T1000 (cell line): ENCODE results near the gene AKIRIN2.
"Not testable (repeated sequence)": the region's sequence is repeated elsewhere in the genome, so short reads cannot be mapped to it uniquely, and the experiment has no call there.

Experiments
- DNase-seq: peaks from one replicate; lab custom pipeline; 2025; ENCODE audit warnings: mixed read lengths; lab: John Stamatoyannopoulos, UW

The AKIRIN2 gene

DNA sequence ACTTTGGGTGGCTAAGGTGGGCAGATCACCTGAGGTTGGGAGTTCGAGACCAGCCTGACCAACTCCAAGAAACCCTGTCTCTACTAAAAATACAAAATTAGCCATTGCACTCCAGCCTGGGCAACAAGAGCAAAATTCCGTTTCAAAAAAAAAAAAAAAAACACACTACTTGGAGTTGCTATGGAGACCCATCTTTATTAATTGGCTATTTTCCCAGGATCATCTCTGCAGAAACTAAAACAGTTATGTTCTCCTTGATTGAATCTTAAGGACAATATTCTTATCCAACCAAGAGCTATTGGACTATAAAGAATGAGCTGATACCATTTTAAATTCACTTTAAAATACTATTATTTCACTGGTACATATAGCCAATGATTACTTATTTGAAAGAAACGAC lies 14.7 kb downstream of the AKIRIN2 start:
- no peak for DNase-seq

DNA sequence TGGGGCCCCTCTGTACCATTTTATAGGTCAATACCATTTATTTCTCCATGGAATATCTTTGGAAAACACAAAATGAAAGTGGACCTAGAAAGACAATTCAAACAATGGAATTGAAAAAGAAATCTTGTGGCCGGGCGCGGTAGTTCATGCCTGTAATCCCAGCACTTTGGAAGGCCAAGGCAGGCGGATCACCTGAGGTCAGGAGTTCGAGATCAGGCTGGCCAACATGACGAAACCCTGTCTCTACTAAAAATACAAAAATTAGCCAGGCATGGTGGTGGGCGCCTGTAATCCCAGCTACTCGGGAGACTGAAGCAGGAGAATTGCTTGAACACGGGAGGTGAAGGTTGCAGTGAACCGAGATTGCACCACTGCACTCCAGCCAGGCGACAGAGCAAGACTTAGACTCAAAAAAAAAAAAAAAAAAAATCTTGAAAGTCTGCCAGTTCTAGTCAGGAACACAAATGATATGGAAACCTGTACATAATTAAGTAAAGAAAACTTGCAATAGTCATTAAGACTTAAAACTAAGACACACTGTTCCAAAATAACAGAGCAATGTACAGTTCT lies 15.3 kb downstream of the AKIRIN2 start:
- not testable (repeated sequence) for DNase-seq

DNA sequence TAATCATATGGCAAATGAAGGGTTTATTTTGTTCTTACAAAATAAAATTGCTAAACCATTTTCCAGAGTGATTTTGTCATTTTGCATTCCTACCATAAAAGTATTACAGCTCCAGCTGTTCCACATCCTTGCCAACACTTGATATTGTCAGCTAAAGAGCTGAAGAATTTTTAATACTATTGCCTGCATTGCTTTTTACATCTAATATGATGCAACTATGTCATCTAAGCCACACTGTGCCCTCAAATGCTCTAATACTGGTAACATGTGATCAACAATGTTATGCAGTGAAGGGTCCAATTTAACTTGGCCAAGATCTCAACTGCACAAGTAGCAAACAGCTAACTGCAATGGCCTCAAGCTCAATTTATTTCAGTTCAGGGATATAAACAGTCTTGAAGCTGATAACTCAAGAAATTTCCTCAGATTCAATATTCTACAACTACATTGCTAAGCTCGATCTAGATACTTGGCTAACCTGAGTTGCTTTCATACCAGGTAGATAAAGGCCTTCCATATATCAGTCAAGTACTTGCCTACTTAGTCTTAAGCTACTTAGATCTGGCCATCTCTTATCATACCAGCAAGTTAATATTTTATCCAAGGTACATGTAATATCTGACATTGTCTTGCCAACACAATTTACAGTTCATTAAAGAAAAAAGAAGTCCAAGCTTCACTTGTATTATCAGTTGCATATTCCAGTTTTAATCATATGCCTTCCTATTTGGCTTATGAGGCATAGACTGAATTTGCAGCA lies 17.0 kb downstream of the AKIRIN2 start:
- DNase-seq, result no peak

DNA sequence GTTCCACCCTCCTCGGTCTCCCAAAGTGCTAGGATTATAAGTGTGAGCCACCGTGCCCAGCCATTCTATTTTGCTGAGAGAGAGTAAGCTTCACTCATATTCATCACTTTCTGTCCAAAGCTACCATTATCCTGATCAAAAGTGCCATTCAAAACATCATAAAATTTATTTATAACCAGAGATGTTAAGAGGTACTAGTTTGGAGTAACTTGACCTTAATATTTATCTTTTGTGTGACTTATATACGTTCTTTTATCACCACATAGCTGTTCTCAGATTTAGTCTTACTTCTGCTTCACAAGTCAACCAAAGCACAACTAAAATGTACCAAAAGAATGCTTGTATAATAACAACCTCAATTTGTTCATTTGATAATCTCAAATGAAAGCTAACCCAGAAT lies 18.1 kb downstream of the AKIRIN2 start:
- DNase-seq, result no peak

DNA sequence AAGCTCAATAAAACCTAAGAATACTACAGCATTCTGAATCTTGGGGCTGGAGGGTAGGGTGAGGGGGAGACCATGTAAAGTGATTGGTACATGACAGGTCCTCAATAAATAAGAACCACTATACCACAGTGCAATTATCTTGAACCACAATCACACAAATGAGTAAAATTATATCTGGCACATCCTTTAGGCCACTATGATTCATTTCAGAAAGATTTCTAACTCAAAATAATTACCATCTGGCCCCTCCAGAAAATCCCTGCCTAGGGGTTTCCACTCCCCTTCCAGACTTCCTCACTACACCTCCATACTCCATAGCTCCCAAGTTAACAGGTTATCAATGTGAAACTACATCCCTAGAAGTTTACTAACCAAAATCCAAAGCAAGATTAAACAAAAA lies 19.7 kb downstream of the AKIRIN2 start:
- DNase-seq, result no peak

DNA sequence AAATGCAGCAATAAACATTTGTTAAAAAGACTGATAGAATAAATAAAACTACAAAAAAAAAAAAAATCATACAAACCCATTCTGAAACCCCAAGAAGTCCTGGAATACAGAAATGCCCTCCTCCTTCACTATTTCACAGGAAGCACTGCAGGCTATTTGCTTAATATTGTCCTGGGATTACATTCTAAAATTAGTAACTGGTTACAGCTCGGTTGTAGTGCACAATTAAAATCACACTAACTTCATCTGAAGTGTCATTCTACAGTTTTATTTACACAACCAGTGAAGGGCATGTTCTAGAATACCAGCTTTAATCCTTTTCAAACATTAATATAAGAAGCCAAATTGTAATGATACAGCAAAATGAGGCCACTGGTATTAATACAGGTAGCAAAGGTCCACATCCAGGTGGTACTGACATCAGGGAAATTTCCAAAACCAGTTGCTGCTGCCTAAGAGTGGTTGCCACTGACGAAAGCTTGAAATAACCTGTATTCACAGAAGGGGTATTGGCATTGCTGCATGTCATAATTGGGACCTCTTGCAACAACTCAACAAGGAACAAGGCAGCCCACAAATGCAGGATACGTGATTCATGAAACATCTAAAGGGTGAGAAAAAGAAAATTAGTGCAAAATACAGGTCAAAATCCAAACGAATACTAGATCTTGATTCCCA lies 26.9 kb downstream of the AKIRIN2 start:
- DNase-seq, result no peak

DNA sequence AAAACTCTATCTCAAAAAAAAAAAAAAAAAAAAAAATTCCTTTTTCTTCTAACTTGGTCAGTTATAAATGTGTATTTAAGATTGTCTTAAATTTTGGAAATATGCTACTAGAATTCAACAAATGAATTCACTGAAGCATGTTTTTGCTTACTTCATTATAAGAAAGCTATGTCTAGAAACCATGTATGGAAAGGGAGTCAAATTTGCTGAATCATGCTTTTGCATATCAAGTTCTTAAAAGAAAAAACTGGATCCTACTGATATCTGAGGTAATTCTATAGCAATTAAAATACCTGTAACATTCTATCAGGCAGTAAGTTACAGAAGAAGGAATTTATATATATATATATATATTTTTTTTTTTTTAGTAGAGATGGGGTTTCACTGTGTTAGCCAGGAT lies 27.7 kb downstream of the AKIRIN2 start:
- no peak for DNase-seq

DNA sequence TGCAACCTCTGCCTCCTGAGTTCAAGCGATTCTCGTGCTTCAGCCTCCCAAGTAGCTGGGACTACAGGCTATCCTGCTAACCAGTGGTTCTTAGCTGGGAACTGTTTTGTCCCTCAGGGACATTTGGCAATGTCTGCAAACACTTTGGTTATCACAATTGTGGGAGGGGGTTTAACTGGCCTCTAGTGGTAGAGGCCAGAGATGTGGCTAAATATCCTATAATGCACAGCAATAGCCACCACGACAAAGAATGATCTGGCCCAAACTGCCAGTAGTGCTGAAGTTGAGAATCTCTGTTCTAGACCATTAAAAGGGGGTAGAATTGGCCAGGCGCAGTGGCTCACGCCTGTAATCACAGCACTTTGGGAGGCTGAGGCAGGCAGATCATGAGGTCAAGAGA lies 28.8 kb downstream of the AKIRIN2 start:
- no peak for DNase-seq

DNA sequence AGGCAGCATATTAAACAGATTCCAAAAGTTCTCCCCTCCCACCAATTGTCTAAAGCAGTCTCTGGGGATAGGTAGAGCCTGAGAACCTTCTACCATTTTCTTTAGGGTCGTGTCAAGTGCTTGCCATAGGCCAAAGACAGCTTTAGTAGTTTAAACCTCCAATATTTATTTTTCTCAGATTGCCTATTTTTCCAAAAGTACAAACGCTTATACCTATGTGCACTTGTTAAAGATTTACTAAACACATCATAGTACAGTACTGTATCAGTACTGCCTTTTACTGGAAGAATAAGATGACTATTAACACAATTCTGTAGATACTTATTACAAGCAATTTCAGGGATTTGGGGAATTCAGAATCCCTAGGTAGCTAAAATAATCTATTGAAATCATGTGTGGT lies 29.4 kb downstream of the AKIRIN2 start:
- DNase-seq, result no peak

DNA sequence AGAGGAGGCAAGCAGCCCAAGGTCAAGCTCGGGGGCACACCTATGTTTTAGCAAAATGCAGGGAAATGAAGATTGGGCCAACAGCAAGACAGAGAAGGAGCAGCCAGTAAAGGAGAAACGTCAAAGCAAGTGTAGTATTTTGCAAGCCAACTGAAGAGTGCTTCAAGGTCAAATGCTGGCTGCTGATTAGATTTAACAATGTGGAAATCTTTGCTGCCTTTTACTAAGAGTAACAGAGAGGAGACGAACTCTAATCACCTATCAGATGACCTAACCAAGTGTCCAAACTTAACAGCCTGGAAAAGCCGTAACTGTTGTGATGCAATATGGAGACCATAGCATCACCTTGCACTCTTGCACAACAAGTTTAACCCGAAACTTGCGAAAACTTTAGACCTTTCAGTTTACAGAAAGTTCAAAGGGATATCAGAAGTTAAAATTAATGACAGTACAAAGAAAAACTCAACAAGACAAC lies 30.4 kb downstream of the AKIRIN2 start:
- no peak for DNase-seq

DNA sequence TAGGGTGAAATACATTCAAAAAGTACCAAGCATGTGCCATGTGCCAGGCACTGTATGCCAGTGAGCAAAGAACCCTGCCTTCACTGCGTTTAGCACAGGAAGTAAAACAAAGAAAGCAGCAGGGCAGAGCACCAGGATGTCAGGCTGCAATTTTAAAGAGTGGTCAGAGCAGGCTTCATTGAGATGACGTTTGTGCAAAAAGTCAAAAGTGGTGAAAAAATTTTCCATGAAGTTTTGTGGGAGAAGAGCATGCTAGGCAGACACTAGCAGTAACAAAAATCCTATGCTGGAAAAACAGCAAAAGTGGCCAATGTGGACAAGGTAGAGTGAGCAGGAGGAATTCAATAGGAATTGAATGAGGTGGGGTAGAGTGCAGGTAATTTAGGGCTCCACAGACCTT lies 31.3 kb downstream of the AKIRIN2 start:
- no peak for DNase-seq

DNA sequence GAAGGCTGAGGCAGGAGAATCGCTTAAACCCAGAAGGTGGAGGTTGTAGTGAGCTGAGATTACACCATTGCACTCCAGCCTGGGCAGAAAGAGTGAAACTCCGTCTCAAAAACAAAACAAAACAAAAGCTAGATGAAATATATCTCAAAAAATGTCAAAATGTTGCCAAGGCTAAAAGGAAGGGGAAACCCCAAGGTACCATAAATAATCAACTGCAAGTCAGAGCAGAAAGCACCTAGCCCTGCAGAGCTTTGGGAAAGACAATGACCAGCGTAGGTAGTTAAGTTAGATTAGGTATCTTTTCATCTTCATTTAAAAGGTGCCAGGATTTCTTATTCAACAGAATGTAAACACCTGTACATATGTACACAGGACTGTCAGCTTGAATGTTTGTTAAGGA lies 33.0 kb downstream of the AKIRIN2 start:
- DNase-seq, result no peak

DNA sequence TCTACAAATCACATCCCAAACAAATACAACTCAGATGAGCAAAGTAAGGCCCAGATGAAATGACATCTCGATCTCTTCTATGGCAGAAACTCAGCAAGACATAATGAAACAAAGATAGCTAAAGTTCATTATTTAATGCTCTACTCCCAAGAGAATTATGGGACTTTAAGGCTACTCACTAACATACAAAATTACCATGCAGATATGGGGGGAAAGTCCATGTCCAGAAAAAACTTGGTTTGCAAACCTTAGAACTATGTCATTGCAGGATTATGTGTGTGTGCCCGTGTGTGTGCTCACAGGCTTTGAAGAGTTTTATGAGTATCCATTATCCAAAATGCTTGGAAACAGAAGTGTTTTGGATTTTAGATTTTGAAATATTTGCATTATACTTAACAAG lies 34.0 kb downstream of the AKIRIN2 start:
- DNase-seq, result no peak

DNA sequence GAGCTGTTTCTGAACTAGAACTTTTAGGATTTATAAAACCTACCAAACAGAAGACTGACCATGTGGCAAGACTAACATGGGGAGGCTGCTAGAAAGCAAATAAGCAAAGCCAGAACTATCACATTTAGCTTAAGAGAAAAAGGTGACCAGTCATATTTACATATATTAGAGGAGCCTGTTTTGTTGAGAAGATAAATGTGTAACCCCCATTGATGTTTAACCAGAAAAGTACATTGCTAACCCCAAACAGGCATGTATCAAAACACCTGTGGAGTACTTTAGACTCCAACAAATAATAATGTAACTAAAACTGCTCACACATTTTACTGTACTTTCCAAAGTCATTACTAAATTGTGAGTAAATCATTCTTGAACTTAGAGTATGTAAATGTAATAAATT lies 35.0 kb downstream of the AKIRIN2 start:
- DNase-seq, result no peak

DNA sequence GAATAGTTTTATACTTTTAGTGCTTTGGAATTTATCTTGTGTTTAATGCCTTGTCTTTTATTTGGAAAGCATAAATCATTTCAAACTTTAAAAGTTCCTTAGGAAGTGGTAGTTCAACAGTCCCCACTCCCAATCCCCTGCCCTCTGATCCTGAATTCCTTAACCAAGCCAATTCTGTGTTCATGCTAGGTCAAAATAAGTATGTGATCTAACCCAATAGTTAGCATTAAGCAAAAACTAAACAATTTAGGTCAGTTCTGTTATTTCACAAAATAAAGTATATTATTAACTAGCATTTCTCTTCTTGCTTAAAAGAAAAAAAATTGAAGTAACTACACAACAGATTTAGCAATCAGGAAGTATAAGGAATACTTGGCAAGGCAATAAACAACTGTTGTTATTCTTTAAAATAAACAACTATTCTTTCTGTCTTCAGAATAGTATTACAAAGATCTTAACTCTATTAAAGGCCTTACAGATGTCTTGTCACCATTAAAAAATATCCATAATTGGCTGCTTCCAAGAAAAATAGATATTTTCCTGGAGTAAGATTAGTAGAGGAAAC lies 37.0 kb downstream of the AKIRIN2 start:
- DNase-seq, result no peak

DNA sequence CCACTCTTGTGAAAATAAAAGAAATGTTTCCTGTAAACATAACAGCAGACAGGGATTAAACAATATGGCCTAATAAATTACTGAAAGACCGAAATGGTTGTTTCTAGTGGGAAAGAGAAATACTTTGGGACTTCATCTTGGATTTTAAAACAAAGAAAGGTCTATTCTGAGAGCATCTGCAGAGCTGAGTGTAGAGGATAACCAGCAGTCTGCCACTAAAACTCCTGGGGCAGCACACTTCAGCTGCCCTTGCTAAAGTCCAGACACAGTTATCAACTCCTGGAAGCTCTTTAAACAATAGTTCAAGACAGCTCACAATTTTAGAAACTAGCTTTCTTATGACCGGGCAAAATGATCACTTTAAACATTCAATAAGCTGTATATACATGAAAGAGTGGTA lies 38.6 kb downstream of the AKIRIN2 start:
- DNase-seq, result no peak

DNA sequence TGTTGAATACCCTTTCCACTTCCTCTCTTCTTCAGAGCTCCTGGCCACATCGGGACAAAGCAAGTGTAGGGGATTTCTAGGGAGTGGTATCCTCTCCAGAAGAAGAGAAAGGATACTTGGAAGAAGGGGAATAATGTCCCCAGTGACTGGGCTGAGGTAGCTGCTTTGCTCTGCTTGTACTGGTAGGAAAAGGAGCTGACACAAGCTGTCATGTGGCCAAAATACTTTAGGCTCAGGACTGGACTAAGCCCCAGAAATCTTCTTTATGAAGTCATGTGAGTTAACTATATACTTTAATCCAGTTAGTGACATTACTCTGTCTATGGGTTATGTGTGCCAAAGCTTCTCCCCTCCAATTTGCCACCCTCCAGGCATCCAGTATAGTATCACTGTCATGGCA lies 40.5 kb downstream of the AKIRIN2 start:
- no peak for DNase-seq

DNA sequence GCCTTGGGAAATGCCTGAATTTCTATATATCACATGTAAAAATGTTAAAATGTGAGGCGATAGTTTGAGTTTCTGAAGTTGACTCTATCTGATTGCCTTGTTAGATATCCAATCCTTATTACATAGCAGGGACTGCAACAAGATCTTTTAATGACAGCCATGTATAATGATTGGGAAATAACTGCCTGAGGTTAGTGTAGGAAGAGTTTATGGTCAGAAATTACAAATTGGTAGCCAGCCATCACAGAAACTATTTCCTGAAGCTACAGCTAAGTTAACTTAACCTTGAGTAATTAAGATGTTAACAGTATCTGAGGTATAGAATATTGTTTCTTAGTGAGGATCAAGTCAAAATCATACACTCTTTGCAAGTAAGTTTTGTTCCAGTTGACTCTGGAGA lies 41.0 kb downstream of the AKIRIN2 start:
- DNase-seq, result no peak

DNA sequence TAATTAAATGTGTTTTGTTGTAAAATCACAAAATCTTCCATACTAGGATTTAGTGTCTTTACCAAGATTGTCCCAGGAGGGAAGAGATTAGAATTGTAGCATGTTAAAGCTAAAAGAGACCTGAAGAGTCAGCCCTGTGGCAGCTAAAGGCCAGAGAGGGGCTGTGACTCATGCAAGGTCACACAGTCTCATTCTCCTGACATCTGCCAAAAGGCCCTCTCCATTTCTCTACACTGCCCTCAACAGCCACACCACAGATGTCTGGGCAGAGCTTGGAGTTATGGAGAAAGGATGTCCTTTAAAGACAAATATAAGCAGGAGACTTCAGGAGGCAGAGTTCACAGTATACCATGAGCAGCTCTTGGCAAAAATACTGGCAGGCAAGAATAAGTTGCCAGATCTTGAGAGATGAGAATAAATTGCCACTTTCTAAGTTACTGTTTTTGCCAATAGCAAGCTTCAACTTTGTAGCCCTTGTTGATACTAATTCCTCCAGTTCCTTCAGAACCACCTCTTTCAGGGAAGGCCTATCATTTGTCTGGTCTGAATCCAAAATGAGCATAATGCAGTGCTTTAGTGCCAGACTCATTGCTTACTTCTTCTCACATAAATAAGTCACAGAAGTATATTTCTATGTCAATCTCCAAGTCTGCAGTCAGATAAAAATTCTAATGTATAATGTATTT lies 41.7 kb downstream of the AKIRIN2 start:
- no peak for DNase-seq

DNA sequence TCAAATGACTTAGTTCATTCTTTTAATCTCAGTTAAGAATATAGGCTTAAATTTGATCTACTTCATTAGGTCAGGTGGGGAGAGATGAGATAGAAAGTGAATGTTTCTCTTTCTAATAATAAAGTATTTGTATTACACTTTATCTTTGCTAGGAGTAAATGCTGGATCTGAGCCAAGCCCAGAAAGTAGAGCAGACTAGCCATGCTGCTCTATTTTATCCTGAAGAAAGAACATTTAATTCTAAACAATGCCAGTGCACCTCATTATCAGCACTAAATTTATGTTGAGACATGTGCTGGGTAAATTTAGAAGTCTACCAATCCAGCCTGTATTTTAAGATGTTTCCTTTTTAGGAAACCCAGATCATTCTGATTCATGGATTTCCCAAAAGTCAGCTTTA lies 43.5 kb downstream of the AKIRIN2 start:
- DNase-seq, result no peak

DNA sequence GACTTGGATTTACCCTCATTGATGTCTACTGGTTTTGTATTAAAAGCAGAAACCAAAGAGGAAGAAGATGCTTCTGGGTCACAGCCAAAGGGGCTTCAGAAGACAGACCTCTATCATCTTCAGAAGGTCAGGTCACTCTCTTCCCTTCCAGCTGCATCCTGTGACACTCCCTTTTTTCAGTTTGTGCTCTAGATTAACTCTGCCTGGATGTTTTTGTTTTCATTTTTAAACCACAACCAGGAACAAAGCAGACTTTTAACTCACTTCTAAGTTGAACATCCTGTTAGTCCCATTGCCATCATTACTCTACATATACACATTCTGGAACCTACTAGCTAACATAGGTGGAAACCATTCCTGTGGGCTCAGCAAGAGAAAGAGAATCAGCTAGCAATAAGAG lies 45.2 kb downstream of the AKIRIN2 start:
- DNase-seq, result no peak

DNA sequence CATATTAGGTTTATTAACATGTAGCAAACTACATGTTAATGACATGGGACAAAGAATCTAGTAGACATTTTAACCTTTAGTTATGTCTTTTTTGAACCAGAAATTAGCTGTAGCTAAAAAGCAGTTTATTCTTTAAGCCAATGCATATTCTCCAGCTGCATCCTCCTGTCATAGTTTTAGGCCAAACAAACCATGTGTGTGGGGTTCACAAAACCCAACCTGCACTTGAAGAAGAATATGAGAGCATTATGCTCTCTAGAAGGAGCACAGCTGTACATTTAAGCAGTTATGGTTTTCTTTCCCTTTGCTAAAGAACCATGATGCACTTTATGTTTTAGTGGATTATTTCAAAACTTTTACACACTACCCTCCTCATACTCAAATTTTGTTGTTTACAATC lies 46.2 kb downstream of the AKIRIN2 start:
- no peak for DNase-seq
